Measurements from ENCODE around the gene C18orf32. TPM values are rescaled to one million over a fixed set of nuclear protein-coding genes. Genes with fewer than 3 reads are reported as not detected.

The C18orf32 gene
- total RNA-seq, 4 donors from 2014 or later: 21.8 to 31.2 (median 25.7) TPM

GRCh38 chr18:49499046-49499637, 12.1 kb upstream of the C18orf32 start:
- DNase-seq (ENCODE audit: low spot score) (no peak), ATAC-seq (ENCODE audit: low FRiP score) (no peak)
- TF ChIP-seq, protein P1, sequence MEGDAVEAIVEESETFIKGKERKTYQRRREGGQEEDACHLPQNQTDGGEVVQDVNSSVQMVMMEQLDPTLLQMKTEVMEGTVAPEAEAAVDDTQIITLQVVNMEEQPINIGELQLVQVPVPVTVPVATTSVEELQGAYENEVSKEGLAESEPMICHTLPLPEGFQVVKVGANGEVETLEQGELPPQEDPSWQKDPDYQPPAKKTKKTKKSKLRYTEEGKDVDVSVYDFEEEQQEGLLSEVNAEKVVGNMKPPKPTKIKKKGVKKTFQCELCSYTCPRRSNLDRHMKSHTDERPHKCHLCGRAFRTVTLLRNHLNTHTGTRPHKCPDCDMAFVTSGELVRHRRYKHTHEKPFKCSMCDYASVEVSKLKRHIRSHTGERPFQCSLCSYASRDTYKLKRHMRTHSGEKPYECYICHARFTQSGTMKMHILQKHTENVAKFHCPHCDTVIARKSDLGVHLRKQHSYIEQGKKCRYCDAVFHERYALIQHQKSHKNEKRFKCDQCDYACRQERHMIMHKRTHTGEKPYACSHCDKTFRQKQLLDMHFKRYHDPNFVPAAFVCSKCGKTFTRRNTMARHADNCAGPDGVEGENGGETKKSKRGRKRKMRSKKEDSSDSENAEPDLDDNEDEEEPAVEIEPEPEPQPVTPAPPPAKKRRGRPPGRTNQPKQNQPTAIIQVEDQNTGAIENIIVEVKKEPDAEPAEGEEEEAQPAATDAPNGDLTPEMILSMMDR (IDR thresholded peaks at IDR 0.05): no peak

GRCh38 chr18:49495480-49495879, 8.4 kb upstream of the C18orf32 start:
- no peak for DNase-seq (ENCODE audit: low spot score)
- no peak for ATAC-seq (ENCODE audit: low FRiP score)
- TF ChIP-seq, protein P1 (IDR thresholded peaks at IDR 0.05): no peak

DNA sequence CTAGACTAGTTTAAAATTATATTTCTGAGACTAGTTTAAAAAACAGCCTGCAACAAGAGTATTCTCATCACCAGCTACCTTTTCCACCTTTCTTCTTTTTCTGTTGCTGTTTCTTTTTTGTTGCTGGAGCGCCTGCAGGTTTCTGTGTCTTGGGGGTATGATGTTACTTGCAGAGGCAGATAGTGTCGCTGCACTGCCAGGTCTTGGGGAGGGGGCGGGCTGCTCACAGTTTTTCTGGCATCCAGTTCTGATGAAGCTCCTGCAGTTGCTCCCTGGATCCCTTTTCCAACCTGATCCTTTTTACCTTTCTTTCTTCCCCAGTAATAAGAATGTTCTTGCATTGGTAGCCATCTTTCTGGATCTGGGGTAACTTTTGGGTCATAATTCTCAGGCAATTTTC, 8.0 kb upstream of the C18orf32 start:
- ATAC-seq (ENCODE audit: low FRiP score): no peak
- TF ChIP-seq, protein P1 (IDR thresholded peaks at IDR 0.05): no peak
- no peak for DNase-seq (ENCODE audit: low spot score)

DNA sequence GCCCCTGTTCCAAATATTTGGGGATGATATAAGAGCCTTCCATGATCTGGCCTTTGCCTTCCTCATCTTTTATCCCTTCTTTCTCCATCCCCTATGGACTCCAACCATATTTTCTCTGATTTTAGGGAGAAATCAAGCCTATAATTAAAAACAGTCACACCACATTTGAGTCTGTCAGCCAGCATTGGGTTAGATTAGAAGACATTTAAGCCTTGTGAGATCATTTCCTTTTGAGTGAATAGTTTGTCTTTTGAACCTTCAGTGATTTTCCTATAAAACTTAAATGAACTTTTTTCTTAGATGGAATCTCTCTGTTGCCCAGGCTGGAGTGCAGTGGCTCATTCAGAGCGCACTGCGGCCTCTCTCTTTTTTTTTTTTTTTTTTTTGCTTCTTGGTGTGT, 7.6 kb upstream of the C18orf32 start:
- ATAC-seq (ENCODE audit: low FRiP score): no peak
- TF ChIP-seq, protein P1 (IDR thresholded peaks at IDR 0.05): no peak
- DNase-seq (ENCODE audit: low spot score): no peak

DNA sequence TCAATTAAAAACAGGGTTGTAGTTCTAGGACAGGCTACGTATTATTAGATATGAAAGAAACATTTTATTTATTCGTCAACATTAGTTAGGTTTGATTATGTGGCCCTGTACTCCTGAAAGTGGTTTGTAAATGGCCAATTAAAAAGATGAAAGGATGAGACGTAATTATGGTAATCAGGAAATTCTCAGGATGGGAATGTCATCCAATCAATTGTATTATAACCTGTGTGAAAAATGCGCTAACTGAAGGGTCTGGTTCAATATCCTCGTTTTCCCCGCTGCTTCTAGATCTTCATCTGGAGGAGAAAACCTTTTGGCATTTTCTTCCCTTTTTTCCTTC, 5.6 kb upstream of the C18orf32 start:
- no peak for ATAC-seq (ENCODE audit: low FRiP score)
- DNase-seq (ENCODE audit: low spot score): no peak
- TF ChIP-seq, protein P1 (IDR thresholded peaks at IDR 0.05): no peak

DNA sequence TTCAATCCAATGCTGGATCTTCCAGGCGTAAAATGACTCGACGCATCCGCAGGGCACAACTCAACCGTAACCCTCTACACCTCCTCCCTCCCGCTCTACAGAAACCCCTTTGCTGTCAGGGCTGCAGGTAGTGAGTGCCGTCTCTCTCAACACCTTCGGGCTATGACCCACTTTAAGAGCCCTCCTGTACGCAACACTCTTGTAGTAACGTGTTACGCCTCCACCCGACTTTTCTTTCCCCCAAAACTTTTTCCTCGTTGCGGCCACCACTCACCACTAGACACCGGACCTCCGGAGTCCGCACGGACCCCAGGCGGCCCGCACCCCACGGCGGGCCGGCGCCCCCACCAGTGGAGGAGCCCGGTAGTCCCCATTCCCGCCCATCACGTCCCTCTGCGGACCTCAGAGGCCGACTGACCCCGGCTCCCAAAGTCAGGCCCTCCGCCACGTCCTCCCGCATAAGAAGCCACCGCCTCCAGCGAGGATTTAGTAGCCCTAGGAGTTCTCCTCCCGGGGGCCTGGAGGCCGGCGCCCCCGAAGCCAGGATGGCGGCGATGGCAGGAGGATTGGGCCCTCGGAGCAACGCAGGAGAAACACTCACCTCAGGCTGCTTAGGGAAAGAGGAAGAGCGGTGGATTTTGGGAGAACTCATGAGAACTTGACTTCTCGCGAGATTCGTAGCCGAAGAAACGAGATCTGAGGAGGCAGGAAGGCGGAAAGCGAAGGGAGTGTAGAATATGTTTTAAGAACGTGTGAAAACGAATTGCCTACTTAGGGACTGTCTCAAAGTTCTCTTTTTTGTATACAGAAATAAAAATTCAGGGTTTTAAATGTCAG, 5.0 kb upstream of the C18orf32 start, which contains the start of gene RPL17:
Gene RPL17, minus strand, starts transcription at position 609 of the 837 bp plus-strand sequence.
- DNase-seq (ENCODE audit: low spot score) (peak; percentile 78), ATAC-seq (ENCODE audit: low FRiP score) (peak; percentile 80)
- TF ChIP-seq, protein P1 (IDR thresholded peaks at IDR 0.05): no peak

GRCh38 chr18:49491534-49491856, 4.5 kb upstream of the C18orf32 start:
- TF ChIP-seq, protein P1 (IDR thresholded peaks at IDR 0.05): no peak
- DNase-seq (ENCODE audit: low spot score): no peak
- ATAC-seq (ENCODE audit: low FRiP score): no peak

All from omental fat pad (tissue), 4 donors.